Liver (tissue), 9 donors: ENCODE measurements around the gene PIK3R6. TPM values are rescaled to one million over a fixed set of nuclear protein-coding genes. Genes with fewer than 3 reads are reported as not detected.
"Not testable (repeated sequence)": the region's sequence is repeated elsewhere in the genome, so short reads cannot be mapped to it uniquely, and the experiment has no call there.

Experiments
- DNase-seq: peaks from one replicate; pipeline ENCODE4 v3.0.0-alpha.2; 2017; ENCODE audit warnings: low spot score
- H3K27ac ChIP-seq, 2 donors: one replicate each; pipeline ENCODE4 v1.7.0; 2013; ENCODE audit warnings: inconsistent platforms in 2 of 2, low read length in 2 of 2, control low read depth in 1 of 2, low read depth in 1 of 2, mild to moderate bottlenecking in 1 of 2
- H3K27me3 ChIP-seq, 4 donors: one replicate each; pipeline versions ENCODE4 v1.6.1 to v1.7.0; 2013; ENCODE audit warnings: low read length in 3 of 4, inconsistent platforms in 1 of 4, mild to moderate bottlenecking in 1 of 4, moderate library complexity in 1 of 4; ENCODE audit not compliant: control insufficient read depth in 4 of 4, insufficient read depth in 4 of 4
- H3K36me3 ChIP-seq, 4 donors: one replicate each; pipeline versions ENCODE4 v1.6.1 to v1.7.0; 2013; ENCODE audit warnings: low read length in 3 of 4, mild to moderate bottlenecking in 3 of 4, low read depth in 1 of 4, moderate library complexity in 1 of 4; ENCODE audit not compliant: control insufficient read depth in 4 of 4, insufficient read depth in 3 of 4
- H3K4me1 ChIP-seq, 4 donors: one replicate each; pipeline versions ENCODE4 v1.6.1 to v1.7.0; 2013; ENCODE audit warnings: low read length in 3 of 4, mild to moderate bottlenecking in 3 of 4, moderate library complexity in 1 of 4; ENCODE audit not compliant: control insufficient read depth in 4 of 4, insufficient read depth in 4 of 4
- H3K4me3 ChIP-seq, 3 donors: one replicate each; pipeline versions ENCODE4 v1.6.1 to v1.7.0; 2013; ENCODE audit warnings: low read length in 3 of 3, control low read depth in 1 of 3, low read depth in 1 of 3, mild to moderate bottlenecking in 1 of 3
- H3K9ac ChIP-seq, 2 donors: one replicate each; pipeline ENCODE4 v1.7.0; 2013; ENCODE audit warnings: low read length in 2 of 2, mild to moderate bottlenecking in 2 of 2, moderate library complexity in 2 of 2, control low read depth in 1 of 2, low read depth in 1 of 2
- H3K9me3 ChIP-seq, 4 donors: one replicate each; pipeline versions ENCODE4 v1.6.1 to v1.7.0; 2013; ENCODE audit warnings: low read length in 3 of 4; ENCODE audit not compliant: control insufficient read depth in 4 of 4
- CTCF ChIP-seq: fragments of 150-350 bp; IDR thresholded peaks from 2 replicates; pipeline ENCODE4 v1.5.1; 2017; ENCODE audit warnings: improper control_type of control experiment, low read depth, low read length; ENCODE audit not compliant: missing input control
- FOXA1 ChIP-seq: IDR thresholded peaks from 2 replicates; pipeline ENCODE4 v1.6.1; 2016; ENCODE audit warnings: antibody characterized with exemption
- GABPA ChIP-seq, 2 donors: IDR thresholded peaks in 1 of 2; conservative IDR thresholded peaks in 1 of 2; 2 replicates each; pipeline ENCODE4 v1.6.1; 2016; ENCODE audit warnings: antibody characterized with exemption in 2 of 2, mild to moderate bottlenecking in 1 of 2, moderate library complexity in 1 of 2
- HNF4A ChIP-seq, 2 donors: conservative IDR thresholded peaks; 2 replicates each; pipeline ENCODE4 v1.6.1; 2016; ENCODE audit warnings: antibody characterized with exemption in 2 of 2, mild to moderate bottlenecking in 2 of 2
- HNF4G ChIP-seq: IDR thresholded peaks from 2 replicates; pipeline ENCODE4 v1.6.1; 2016; ENCODE audit warnings: antibody characterized with exemption
- JUND ChIP-seq, 2 donors: IDR thresholded peaks; 2 replicates each; pipeline ENCODE4 v1.6.1; 2016; ENCODE audit warnings: antibody characterized with exemption in 2 of 2
- MAX ChIP-seq: IDR thresholded peaks from 2 replicates; pipeline ENCODE4 v1.6.1; 2016; ENCODE audit warnings: antibody characterized with exemption
- RAD21 ChIP-seq, 2 donors: IDR thresholded peaks; 2 replicates each; pipeline ENCODE4 v1.6.1; 2016; ENCODE audit warnings: antibody characterized with exemption in 2 of 2, mild to moderate bottlenecking in 2 of 2
- TAF1 ChIP-seq: conservative IDR thresholded peaks from 2 replicates; pipeline ENCODE4 v1.6.1; 2016; ENCODE audit warnings: antibody characterized with exemption, mild to moderate bottlenecking
- ZBTB33 ChIP-seq: IDR thresholded peaks from 2 replicates; pipeline ENCODE4 v1.6.1; 2016; ENCODE audit warnings: antibody characterized with exemption
- WGBS: extraction: QIAGEN DNeasy Blood & Tissue Kit; methylation state at CpG from one replicate; pipeline ENCODE4 v1.1.7; 2013; 5-methylcytosine and 5-hydroxymethylcytosine counted together
- polyA plus RNA-seq, 2 donors: library from polyadenylated mRNA; stranded (reverse) in 1 of 2; unstranded in 1 of 2; fragments of 200-250 nt in 1 of 2; fragments of >200 nt in 1 of 2; fragmentation: Nextera tagmentation in 1 of 2; extraction: Ambion mirVana in 1 of 2; gene quantifications; one replicate each; pipeline versions ENCODE4 v1.2.1 to v1.2.3, GENCODE V29; 2013 to 2015
- total RNA-seq, 2 donors: library from RNA; depleted of rRNA; stranded (reverse); fragments of >200 nt; gene quantifications; one replicate each; pipeline ENCODE4 v1.2.3, GENCODE V29; 2014
- TF ChIP-seq, protein P1 (sequence below): IDR thresholded peaks from 2 replicates; pipeline ENCODE4 v1.6.1; 2016; ENCODE audit warnings: antibody characterized with exemption
- donor health status: healthy.
- donor health status: healthy.
- donor health status: healthy.
- donor health status: healthy.
- donor health status: healthy.

The PIK3R6 gene
- total and polyA plus RNA-seq, 4 donors, result 0.15 to 0.37 (median 0.18) TPM

DNA sequence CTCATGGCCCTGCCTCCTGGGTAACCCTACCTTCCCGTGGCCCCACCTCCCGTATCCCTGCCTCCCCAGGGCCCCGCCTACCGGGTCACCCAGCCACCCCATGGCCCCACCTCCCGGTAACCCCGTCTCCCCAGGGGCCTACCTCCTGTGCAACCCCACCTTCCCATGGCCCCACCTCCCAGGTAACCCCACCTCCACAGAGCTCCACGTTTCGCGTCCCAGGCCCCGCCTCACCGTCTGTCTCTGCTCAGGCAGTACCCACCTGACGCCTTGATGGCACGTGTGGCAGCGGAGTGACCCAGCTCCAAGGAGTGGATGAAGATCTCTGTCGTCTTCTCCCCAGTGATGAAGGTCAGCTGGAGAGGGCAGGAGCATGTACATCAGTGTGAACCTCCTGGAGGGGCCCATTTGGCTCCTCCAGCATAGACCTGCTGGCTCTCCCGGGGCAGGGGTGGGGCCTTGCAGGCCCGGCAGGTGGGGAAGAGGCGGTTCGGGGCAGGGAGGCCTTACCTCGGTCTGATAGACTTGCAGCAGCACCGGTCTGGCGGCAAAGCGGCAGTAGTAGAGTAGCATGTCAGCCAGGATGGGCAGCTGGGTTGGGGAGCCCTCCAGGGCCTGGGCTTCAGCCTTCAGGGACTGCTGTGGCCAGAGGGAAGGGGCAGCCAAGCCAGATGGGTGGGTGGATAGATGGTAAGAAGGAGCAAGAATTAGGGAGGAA is 18.7 kb upstream of the PIK3R6 start (continued):
- no peak for TF ChIP-seq MAX
- TF ChIP-seq HNF4G, result no peak
- no peak for TF ChIP-seq FOXA1
- TF ChIP-seq, protein P1, sequence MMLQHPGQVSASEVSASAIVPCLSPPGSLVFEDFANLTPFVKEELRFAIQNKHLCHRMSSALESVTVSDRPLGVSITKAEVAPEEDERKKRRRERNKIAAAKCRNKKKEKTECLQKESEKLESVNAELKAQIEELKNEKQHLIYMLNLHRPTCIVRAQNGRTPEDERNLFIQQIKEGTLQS, result no peak
- no peak for TF ChIP-seq RAD21 (IDR thresholded peaks at IDR 0.05)

GRCh38 chr17:8885163-8885966 is 17.9 kb upstream of the PIK3R6 start:
- WGBS, result 78% methylated on average over 30 of the region's 30 CpGs
- not testable (repeated sequence) for H3K9me3 ChIP-seq, DNase-seq, H3K27me3 ChIP-seq, H3K4me1 ChIP-seq, H3K36me3 ChIP-seq, H3K27ac ChIP-seq, H3K4me3 ChIP-seq, H3K9ac ChIP-seq

- Histone ChIP-seq H3K36me3 (no peaks in the 10 kb centered on the region), H3K4me1 (no peaks in the 10 kb centered on the region), H3K9ac (no peak overlapping the region), H3K27ac (no peak overlapping the region), H3K9me3 (no peaks in the 10 kb centered on the region), H3K27me3 (peaks cover 0 to 2% (median 0%) of the 10 kb centered on the region in 4 donors), H3K4me3 (no peak overlapping the region)
- TF ChIP-seq, protein P1, result no peak
- TF ChIP-seq CTCF, result no peak
- no peak for TF ChIP-seq HNF4A (conservative IDR thresholded peaks at IDR 0.05)
- no peak for TF ChIP-seq ZBTB33
- TF ChIP-seq TAF1, result no peak
- no peak for TF ChIP-seq JUND (IDR thresholded peaks at IDR 0.05)
- no peak for TF ChIP-seq GABPA (IDR thresholded peaks at IDR 0.05 in 1 of 2, conservative IDR thresholded peaks at IDR 0.05 in 1 of 2)
- WGBS, result 93% methylated on average over 16 of the region's 16 CpGs
- DNase-seq, result no peak
Measured at GRCh38 chr17:8884336-8884990, 17.0 kb upstream of the PIK3R6 start.
